ENCODE results near the gene A4GALT.

- TF ChIP-seq, protein P1, sequence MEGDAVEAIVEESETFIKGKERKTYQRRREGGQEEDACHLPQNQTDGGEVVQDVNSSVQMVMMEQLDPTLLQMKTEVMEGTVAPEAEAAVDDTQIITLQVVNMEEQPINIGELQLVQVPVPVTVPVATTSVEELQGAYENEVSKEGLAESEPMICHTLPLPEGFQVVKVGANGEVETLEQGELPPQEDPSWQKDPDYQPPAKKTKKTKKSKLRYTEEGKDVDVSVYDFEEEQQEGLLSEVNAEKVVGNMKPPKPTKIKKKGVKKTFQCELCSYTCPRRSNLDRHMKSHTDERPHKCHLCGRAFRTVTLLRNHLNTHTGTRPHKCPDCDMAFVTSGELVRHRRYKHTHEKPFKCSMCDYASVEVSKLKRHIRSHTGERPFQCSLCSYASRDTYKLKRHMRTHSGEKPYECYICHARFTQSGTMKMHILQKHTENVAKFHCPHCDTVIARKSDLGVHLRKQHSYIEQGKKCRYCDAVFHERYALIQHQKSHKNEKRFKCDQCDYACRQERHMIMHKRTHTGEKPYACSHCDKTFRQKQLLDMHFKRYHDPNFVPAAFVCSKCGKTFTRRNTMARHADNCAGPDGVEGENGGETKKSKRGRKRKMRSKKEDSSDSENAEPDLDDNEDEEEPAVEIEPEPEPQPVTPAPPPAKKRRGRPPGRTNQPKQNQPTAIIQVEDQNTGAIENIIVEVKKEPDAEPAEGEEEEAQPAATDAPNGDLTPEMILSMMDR (conservative IDR thresholded peaks at IDR 0.05 in 1 of 2, IDR thresholded peaks at IDR 0.05 in 1 of 2; ENCODE audit: extremely low read depth in 1 of 2, insufficient read depth in 1 of 2, low read depth in 1 of 2, low read length in 2 of 2) = no peak
- TF ChIP-seq EZH2 (IDR thresholded peaks at IDR 0.05; ENCODE audit: borderline replicate concordance, low read length) = no peak
These were observed 31.6 kb upstream of the A4GALT start for GRCh38 chr22:42752230-42752746.
